Endothelial cell of umbilical vein (primary cell): ENCODE results near the gene LMF1. TPM values are rescaled to one million over a fixed set of nuclear protein-coding genes. Genes with fewer than 3 reads are reported as not detected.

Experiments
- BruUV-seq: library from RNA; stranded (reverse); fragments of 400-500 nt; replicated peaks from 2 replicates; lab custom pipeline; 2021; lab: Mats Ljungman, UMichigan
- CTCF ChIA-PET: fragments of 300-600, 350-600 bp; sonication (Branson Sonifier 250); formaldehyde crosslinking; loops from one replicate; lab custom pipeline; 2021; ENCODE audit warnings: antibody characterized with exemption, inconsistent platforms; lab: Charles Lee
- POLR2A ChIA-PET: fragments of 300-600, 350-600 bp; sonication (Branson Sonifier 250); formaldehyde crosslinking; loops from one replicate; lab custom pipeline; 2021; ENCODE audit warnings: antibody characterized with exemption, inconsistent platforms; lab: Charles Lee
- DNase-seq: peaks from one replicate; pipeline ENCODE4 v3.0.0-alpha.2; 2011; ENCODE audit warnings: low read depth, low spot score
- FAIRE-seq: peaks from 2 replicates; lab custom pipeline; 2011; peaks lifted over from hg19 to GRCh38; lab: Jason Lieb, UNC
- H2AFZ ChIP-seq: 2 replicates; pipeline ENCODE4 v1.6.0; 2012; ENCODE audit warnings: low read depth, low read length, control low read depth, inconsistent platforms
- H3K27ac ChIP-seq: 2 replicates; pipeline ENCODE4 v1.5.1; 2011; ENCODE audit warnings: low read depth, mild to moderate bottlenecking, control low read depth, low read length, moderate library complexity; ENCODE audit not compliant: insufficient read depth
- H3K27me3 ChIP-seq, 2 experiments: 2 replicates each; pipeline versions ENCODE4 v1.6.0 to v1.6.1; 2011; ENCODE audit warnings: low read length in 2 of 2, mixed read lengths in 1 of 2; ENCODE audit not compliant: control insufficient read depth in 2 of 2, insufficient read depth in 2 of 2
- H3K36me3 ChIP-seq, 2 experiments: 2 replicates in 1 of 2; 3 replicates in 1 of 2; pipeline ENCODE4 v1.5.1; 2011; ENCODE audit warnings: low read length in 2 of 2, mild to moderate bottlenecking in 1 of 2, moderate library complexity in 1 of 2; ENCODE audit not compliant: control insufficient read depth in 2 of 2, insufficient read depth in 2 of 2; ENCODE audit errors: extremely low read depth in 1 of 2
- H3K4me1 ChIP-seq: 3 replicates; pipeline ENCODE4 v1.5.1; 2011; ENCODE audit warnings: mild to moderate bottlenecking, low read length; ENCODE audit not compliant: control insufficient read depth, insufficient read depth; ENCODE audit errors: extremely low read depth
- H3K4me2 ChIP-seq: 2 replicates; pipeline ENCODE4 v1.6.1; 2011; ENCODE audit warnings: low read length, control low read depth, mixed read lengths; ENCODE audit not compliant: insufficient read depth
- H3K4me3 ChIP-seq, 3 experiments: fragments of 200-600 bp in 1 of 3; sonication (generic), shearing (Covaris generic) in 1 of 3; replicated peaks in 1 of 3; 2 replicates each; pipeline ENCODE4 v1.5.1; 2011 to 2016; ENCODE audit warnings: control low read depth in 3 of 3, low read length in 3 of 3, mild to moderate bottlenecking in 2 of 3, inconsistent platforms in 1 of 3, low read depth in 1 of 3, moderate library complexity in 1 of 3; ENCODE audit not compliant: insufficient read depth in 1 of 3
- H3K79me2 ChIP-seq: 2 replicates; pipeline ENCODE4 v1.6.0; 2012; ENCODE audit warnings: low read length, inconsistent platforms; ENCODE audit not compliant: control insufficient read depth, insufficient read depth
- H3K9ac ChIP-seq: replicated peaks from 2 replicates; pipeline ENCODE3; 2011; ENCODE audit warnings: low read length, control low read depth; ENCODE audit not compliant: insufficient read depth; ENCODE audit errors: extremely low read depth
- H3K9me1 ChIP-seq: replicated peaks from 3 replicates; pipeline ENCODE4 v1.6.0; 2011; ENCODE audit warnings: mild to moderate bottlenecking, low read length; ENCODE audit not compliant: control insufficient read depth, insufficient read depth; ENCODE audit errors: extremely low read depth
- H3K9me3 ChIP-seq: replicated peaks from 2 replicates; pipeline ENCODE4 v1.5.1; 2012; ENCODE audit warnings: low read length, inconsistent platforms; ENCODE audit not compliant: control insufficient read depth, insufficient read depth
- H4K20me1 ChIP-seq: replicated peaks from 2 replicates; pipeline ENCODE3; 2011; ENCODE audit warnings: mild to moderate bottlenecking, low read length; ENCODE audit not compliant: control insufficient read depth, insufficient read depth; ENCODE audit errors: extremely low read depth
- EZH2 ChIP-seq: IDR thresholded peaks from 2 replicates; pipeline ENCODE4 v1.6.1; 2012; ENCODE audit warnings: borderline replicate concordance, low read depth, mild to moderate bottlenecking, moderate library complexity, low read length, inconsistent platforms; ENCODE audit not compliant: severe bottlenecking
- GATA2 ChIP-seq: IDR thresholded peaks from 2 replicates; pipeline ENCODE4 v1.7.0; 2011; ENCODE audit warnings: low read depth, mild to moderate bottlenecking, moderate library complexity, mixed read lengths, low read length; ENCODE audit not compliant: insufficient read length, insufficient read depth
- JUN ChIP-seq: IDR thresholded peaks from 2 replicates; pipeline ENCODE4 v1.6.1; 2011; ENCODE audit warnings: borderline replicate concordance, low read depth; ENCODE audit not compliant: insufficient read length, insufficient read depth
- MAX ChIP-seq: IDR thresholded peaks from 2 replicates; pipeline ENCODE4 v1.6.1; 2011; ENCODE audit not compliant: insufficient read depth, insufficient read length
- POLR2AphosphoS5 ChIP-seq: IDR thresholded peaks from 2 replicates; pipeline ENCODE4 v1.6.1; 2012; ENCODE audit warnings: low read depth, mild to moderate bottlenecking, control low read depth, low read length, moderate library complexity; ENCODE audit not compliant: insufficient read depth
- dilution Hi-C: fragments of 300-500 bp; cut with MboI; formaldehyde crosslinking; loops from one replicate; pipeline ENCODE4 v1.15.0; 2019; ENCODE audit warnings: low sequenced_read_pairs; ENCODE audit not compliant: extremely low pct_ligation_motif_present
- intact Hi-C: fragments of 100-400 bp; cut with micrococcal nuclease; formaldehyde crosslinking; loops from one replicate; pipeline ENCODE4 v1.10.0; 2022
- polyA plus RNA-seq, 4 experiments: library from polyadenylated mRNA; depleted of rRNA in 3 of 4; stranded (reverse) in 3 of 4; unstranded in 1 of 4; fragments of >200 nt; gene quantifications; 2 replicates each; pipeline versions ENCODE4 v1.2.1 to v1.2.3, GENCODE V29; 2011 to 2012; ENCODE audit warnings: missing spikeins in 1 of 4
- total RNA-seq: library from RNA; stranded (reverse); gene quantifications from 2 replicates; pipeline ENCODE4 v1.2.3, GENCODE V29; 2021

LMF1 gene
- total and polyA plus RNA-seq, 2 donors (not counting 3 experiments of a cell fraction or from before 2014, with no cell fraction given) = 17.8 TPM

GRCh38 chr16:845351-845745 is 125.4 kb downstream of the LMF1 start:
- TF ChIP-seq GATA2 = no peak
- no peak for TF ChIP-seq EZH2
- no peak for TF ChIP-seq POLR2AphosphoS5
- no peaks in the 10 kb centered on the region for H3K9me1 ChIP-seq
- H3K9ac ChIP-seq = no peak overlapping the region
- H3K4me2 ChIP-seq = no peak overlapping the region
- H3K9me3 ChIP-seq = peaks cover 1% of the 10 kb centered on the region
- H3K27me3 ChIP-seq = no peaks in the 10 kb centered on the region
- H4K20me1 ChIP-seq = no peaks in the 10 kb centered on the region
- no peak overlapping the region for H3K4me3 ChIP-seq
- no peaks in the 10 kb centered on the region for H3K4me1 ChIP-seq
- CTCF ChIA-PET = no interaction called here
- H3K36me3 ChIP-seq = no peaks in the 10 kb centered on the region
- H2AFZ ChIP-seq = no peak overlapping the region
- no peak for DNase-seq
- H3K79me2 ChIP-seq = no peaks in the 10 kb centered on the region
- BruUV-seq = no TSS peak
- no peak overlapping the region for H3K27ac ChIP-seq
- dilution Hi-C loops (no loop called here), intact Hi-C loops (no loop called here)
- FAIRE-seq = no peak
- POLR2A ChIA-PET = no interaction called here

- no peak for DNase-seq
- Histone ChIP-seq H3K9me1 (no peaks in the 10 kb centered on the region), H3K4me2 (no peak overlapping the region), H2AFZ (no peak overlapping the region), H3K79me2 (no peaks in the 10 kb centered on the region), H4K20me1 (no peaks in the 10 kb centered on the region), H3K4me1 (no peaks in the 10 kb centered on the region), H3K27me3 (no peaks in the 10 kb centered on the region), H3K9ac (no peak overlapping the region), H3K4me3 (no peak overlapping the region), H3K9me3 (no peaks in the 10 kb centered on the region), H3K27ac (no peak overlapping the region), H3K36me3 (no peaks in the 10 kb centered on the region)
- no peak for FAIRE-seq
- CTCF ChIA-PET = no interaction called here
- intact Hi-C loops (no loop called here), dilution Hi-C loops (no loop called here)
- TF ChIP-seq GATA2 = no peak
- no peak for TF ChIP-seq POLR2AphosphoS5
- TF ChIP-seq MAX = no peak
- no peak for TF ChIP-seq JUN
- POLR2A ChIA-PET = no interaction called here
- no TSS peak for BruUV-seq
Measured at GRCh38 chr16:844638-845350, 126.0 kb downstream of the LMF1 start.
